Choroid plexus epithelial cell (primary cell): ENCODE results near the gene CHN2.
A peak's percentile ranks its signal among the peaks of the same experiment; 100 is the strongest.

Experiments used
- DNase-seq: peaks from one replicate; pipeline ENCODE4 v3.0.0-alpha.2; 2010; ENCODE audit warnings: low read depth
- H3K4me3 ChIP-seq: 2 replicates; pipeline ENCODE4 v1.5.1; 2011; ENCODE audit warnings: low read depth, mild to moderate bottlenecking, control low read depth, low read length, moderate library complexity
- TF ChIP-seq, protein P1 (sequence below): conservative IDR thresholded peaks from 2 replicates; pipeline ENCODE4 v1.5.1; 2011; ENCODE audit warnings: low read depth, mild to moderate bottlenecking, control low read depth, inconsistent platforms, low read length, moderate library complexity

The CHN2 gene

DNA sequence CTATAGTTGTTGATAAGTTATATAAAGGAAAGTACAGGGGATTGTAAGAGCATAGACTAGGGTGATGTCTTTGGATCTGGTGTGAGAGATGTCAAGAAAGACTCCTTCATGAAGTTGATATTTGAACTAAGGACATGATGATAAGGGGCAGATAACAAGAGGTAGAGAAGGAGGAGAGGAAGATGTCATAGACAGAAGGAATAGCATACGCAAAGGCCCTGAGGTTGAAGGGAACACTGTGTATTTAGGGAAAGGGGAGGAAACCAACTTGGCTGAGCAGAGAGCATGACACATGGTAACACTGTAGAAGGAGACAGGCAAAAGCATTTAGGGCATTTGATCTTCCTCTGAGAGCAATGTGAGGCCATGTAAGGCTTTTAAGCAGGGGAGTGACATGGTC lies 170.8 kb downstream of the CHN2 start:
- DNase-seq: no peak
- no peak overlapping the region for H3K4me3 ChIP-seq
- TF ChIP-seq, protein P1, sequence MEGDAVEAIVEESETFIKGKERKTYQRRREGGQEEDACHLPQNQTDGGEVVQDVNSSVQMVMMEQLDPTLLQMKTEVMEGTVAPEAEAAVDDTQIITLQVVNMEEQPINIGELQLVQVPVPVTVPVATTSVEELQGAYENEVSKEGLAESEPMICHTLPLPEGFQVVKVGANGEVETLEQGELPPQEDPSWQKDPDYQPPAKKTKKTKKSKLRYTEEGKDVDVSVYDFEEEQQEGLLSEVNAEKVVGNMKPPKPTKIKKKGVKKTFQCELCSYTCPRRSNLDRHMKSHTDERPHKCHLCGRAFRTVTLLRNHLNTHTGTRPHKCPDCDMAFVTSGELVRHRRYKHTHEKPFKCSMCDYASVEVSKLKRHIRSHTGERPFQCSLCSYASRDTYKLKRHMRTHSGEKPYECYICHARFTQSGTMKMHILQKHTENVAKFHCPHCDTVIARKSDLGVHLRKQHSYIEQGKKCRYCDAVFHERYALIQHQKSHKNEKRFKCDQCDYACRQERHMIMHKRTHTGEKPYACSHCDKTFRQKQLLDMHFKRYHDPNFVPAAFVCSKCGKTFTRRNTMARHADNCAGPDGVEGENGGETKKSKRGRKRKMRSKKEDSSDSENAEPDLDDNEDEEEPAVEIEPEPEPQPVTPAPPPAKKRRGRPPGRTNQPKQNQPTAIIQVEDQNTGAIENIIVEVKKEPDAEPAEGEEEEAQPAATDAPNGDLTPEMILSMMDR: no peak

DNA sequence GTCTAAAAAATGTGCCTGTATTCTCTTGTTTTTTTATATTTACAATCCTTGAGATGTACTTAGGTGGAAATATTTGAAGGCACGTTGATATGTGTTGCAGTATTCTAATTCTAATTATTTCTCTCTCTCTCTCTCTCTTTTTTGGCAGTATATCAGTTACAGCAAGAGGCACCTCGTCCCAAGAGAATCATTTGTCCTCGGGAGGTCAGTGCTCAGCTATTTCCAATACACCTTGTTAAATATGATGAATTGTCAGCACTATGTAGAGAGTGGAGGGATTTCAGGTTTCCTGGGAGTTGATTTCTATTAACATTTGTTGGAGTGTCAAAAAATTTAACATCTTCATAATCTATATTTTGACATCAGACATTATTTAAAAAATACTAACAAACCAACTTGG lies 173.2 kb downstream of the CHN2 start:
- no peak overlapping the region for H3K4me3 ChIP-seq
- TF ChIP-seq, protein P1: no peak
- no peak for DNase-seq

DNA sequence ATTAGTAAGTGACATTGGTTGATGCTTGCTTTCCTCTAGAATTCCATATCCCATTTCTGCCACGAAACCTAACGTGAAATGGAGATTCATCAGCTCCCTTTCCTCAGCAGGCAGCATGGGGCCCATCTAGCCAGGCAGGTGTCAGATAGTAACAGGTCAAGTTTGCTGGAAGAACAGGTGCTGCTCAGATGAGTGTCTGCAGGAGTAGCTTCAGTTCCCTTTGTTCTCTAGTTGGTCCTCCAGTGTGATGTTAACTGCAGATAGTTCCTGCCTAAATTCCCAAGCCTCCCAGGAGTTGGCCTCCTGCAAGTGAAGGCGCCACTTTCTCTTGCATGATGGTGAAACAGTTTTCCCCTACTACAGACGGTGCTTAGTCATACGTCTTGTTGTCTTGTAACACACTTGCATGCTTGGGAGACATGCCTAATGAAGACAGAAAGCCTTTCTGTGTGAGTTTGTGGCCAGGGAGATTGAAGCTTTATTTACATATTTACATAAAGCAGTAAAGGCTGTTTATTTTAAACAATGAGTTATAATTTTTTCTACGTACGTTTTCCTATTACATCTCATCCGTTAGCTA lies 175.4 kb downstream of the CHN2 start:
- DNase-seq: no peak
- TF ChIP-seq, protein P1: no peak
- H3K4me3 ChIP-seq: no peak overlapping the region

DNA sequence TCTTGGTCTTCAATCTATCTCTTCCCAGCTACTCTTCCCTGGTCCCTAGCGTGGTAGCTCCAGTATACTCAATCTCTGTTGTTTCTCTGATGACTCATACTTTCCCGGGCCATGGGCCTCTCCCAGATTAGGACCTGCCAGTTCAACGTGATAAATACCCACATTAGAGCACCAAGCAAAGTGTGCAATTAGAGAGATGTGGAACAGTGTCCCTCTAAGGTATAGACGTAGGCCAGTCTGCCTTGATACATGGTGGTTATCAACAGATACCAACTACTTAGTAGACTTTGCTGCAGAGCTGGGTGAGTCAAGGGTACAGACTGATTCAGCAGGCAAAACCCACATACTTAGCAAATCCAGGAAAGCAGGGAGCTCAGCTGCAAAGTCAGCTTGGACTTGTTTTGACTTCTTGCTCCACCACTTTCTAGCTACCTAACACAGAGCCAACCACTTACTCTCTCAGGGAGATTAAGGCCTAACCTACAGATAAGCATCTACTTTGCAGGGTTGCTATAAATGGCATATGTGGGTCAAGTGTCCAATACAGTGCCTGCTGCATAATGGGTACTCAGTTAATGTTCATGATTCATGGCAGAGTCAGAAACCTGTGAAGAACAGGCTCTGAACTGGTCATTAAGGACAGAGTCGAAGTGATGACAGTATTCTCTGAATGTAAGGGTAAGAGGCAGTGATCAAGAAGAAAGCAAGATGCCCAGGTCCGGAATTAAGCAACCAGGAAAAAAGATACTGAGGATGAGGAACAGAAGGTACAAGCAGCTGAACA lies 176.1 kb downstream of the CHN2 start:
- DNase-seq: peak; percentile 18
- H3K4me3 ChIP-seq: no peak overlapping the region
- TF ChIP-seq, protein P1: no peak

DNA sequence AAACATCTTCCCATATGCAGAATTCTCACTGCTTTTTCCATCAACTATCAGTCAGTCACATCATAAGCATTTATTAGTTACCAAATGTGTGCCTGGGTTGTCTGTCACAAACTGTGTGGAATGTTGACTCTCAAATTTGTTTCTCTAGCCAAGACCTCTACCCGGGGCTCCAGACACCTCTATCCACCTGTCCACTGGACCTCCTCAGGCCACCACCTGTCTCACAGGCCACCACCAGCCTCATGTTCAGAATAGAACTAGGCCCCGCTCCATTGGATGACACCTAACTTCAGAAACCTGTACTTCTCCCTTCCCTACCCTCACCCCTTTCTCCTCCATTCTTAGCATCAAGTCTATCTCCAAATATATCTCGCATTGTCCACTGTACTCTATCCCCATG lies 176.9 kb downstream of the CHN2 start:
- TF ChIP-seq, protein P1: no peak
- no peak for DNase-seq

DNA sequence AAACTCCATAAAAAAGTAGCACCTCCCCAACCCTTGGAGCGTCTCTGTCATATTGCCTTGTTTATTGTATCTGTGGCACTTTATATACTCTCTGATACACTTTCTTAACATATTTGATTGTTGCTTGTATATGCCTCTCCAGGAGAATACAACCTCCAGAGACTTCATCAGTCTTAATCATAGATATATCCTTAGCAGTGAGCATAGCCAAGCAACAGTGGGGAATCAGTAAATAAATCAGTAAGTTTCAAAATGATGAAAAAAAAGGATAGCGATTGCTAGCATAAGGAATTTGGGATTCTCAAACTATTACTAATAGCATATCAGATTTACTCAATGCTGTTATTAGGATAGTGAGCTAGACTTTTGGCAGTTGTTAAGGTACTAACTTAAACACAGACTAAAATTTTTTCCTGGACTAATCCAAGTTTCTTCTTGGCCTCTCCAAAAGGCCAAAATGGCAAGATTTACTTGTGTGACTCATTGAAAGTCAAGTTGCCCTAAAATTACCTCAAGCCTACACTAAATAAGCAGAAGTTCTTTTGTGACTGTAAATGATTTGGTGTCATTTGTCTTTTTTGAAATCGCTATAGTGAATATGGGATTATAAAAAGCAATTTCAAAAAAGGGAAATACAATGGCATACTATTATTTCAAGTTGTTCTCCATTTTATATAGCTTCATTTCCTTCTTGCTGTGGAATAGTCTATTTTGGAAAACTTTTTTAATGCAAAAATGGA lies 177.9 kb downstream of the CHN2 start:
- DNase-seq: no peak
- TF ChIP-seq, protein P1: no peak

More for the DNA sequence above, 176.9 kb downstream of the CHN2 start:
- H3K4me3 ChIP-seq: no peak overlapping the region

More for the DNA sequence above, 177.9 kb downstream of the CHN2 start:
- no peak overlapping the region for H3K4me3 ChIP-seq
